AG04449 (cell line): ENCODE measurements around the gene TC2N.

Experiments used
- CTCF ChIA-PET: fragments of 350-600 bp; formaldehyde crosslinking; extraction: SDS; loops from one replicate; lab custom pipeline; 2021; ENCODE audit warnings: antibody characterized with exemption; lab: Yijun Ruan, JAX
- POLR2A ChIA-PET: fragments of 400-600, 350-600 bp; formaldehyde crosslinking; extraction: SDS; loops from one replicate; lab custom pipeline; 2020; ENCODE audit warnings: antibody characterized with exemption, inconsistent platforms; lab: Yijun Ruan, JAX
- DNase-seq: peaks from one replicate; pipeline ENCODE4 v3.0.0-alpha.2; 2010; ENCODE audit warnings: low read depth, low spot score
- H3K4me3 ChIP-seq: 2 replicates; pipeline ENCODE4 v1.5.1; 2011; ENCODE audit warnings: low read depth, mild to moderate bottlenecking, control low read depth, low read length
- TF ChIP-seq, protein P1 (sequence below): IDR thresholded peaks from one replicate; pipeline ENCODE4 v1.5.1; 2011; ENCODE audit warnings: mild to moderate bottlenecking, moderate library complexity, low read length, control low read depth, inconsistent platforms; ENCODE audit not compliant: insufficient read depth; ENCODE audit errors: missing control alignments

The TC2N gene

GRCh38 chr14:91891721-91892220 is 24.4 kb upstream of the TC2N start:
- POLR2A ChIA-PET = no interaction called here
- TF ChIP-seq, protein P1, sequence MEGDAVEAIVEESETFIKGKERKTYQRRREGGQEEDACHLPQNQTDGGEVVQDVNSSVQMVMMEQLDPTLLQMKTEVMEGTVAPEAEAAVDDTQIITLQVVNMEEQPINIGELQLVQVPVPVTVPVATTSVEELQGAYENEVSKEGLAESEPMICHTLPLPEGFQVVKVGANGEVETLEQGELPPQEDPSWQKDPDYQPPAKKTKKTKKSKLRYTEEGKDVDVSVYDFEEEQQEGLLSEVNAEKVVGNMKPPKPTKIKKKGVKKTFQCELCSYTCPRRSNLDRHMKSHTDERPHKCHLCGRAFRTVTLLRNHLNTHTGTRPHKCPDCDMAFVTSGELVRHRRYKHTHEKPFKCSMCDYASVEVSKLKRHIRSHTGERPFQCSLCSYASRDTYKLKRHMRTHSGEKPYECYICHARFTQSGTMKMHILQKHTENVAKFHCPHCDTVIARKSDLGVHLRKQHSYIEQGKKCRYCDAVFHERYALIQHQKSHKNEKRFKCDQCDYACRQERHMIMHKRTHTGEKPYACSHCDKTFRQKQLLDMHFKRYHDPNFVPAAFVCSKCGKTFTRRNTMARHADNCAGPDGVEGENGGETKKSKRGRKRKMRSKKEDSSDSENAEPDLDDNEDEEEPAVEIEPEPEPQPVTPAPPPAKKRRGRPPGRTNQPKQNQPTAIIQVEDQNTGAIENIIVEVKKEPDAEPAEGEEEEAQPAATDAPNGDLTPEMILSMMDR = no peak
- DNase-seq = no peak
- H3K4me3 ChIP-seq = no peak overlapping the region
- CTCF ChIA-PET = interaction anchor here (1.6 kb wide), 1 partner anchor 19 kb away, joined by 4 read pairs; no protein-coding TSS in a partner anchor

DNA sequence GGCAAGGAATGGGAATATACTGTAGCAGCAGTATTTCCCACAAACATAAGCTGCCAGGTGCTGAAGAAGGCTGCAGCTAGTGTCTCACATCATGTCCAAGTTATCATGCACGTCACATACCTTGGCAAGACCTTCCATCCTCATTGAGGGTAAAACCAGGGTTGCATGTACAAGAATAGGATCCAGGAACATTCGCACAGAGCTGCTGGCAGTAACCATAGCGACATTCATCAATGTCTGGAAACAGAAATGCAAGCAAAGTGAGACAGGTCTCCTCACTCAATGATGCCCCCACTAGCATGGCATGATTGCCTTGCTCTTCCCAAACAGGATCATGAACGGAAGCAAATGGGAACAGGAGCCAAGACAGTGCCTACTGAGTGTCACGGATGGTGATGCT is 23.8 kb upstream of the TC2N start:
- ChIA-PET CTCF (no interaction called here), POLR2A (no interaction called here)
- TF ChIP-seq, protein P1 = no peak
- no peak for DNase-seq
- H3K4me3 ChIP-seq = no peak overlapping the region

- CTCF ChIA-PET = no interaction called here
- TF ChIP-seq, protein P1 = no peak
- no peak for DNase-seq
Measured at GRCh38 chr14:91890291-91890749, 23.0 kb upstream of the TC2N start.

DNA sequence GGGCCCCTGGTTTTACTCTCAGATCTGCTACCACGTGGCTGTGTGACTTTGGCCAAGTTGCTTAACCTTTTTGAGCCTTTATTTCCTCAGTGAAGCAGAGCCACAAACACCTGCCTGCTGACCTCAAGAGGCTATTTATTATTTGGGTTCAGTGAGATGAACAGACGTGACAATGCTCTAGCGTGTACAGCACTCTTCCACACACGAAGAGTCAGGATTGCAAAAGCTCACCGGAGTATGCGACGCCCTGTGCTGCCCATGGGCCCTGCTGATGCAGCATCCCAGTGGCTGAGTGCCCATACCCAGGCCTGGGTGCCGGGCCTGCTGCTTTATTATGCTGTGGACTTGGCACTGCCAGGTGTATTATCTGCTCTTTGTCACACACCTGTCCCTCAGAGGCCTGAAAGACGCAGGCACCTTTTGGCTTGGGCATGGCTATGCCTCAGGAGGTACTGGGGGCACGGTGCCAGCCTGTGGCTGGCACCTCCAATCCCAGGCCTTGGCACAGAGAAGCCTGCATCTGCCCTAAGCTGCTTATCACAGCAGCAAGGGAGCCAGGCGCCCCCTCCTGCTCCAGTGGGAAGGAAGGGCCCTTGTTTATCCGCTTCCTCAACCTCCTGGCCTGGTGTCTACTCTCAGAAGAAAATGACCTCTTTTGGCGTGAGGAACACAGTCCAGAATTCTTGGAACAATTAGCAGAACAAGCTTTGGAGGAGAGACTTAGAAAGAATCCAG is 22.3 kb upstream of the TC2N start:
- no peak for DNase-seq
- CTCF ChIA-PET = no interaction called here
- H3K4me3 ChIP-seq = no peak overlapping the region
- TF ChIP-seq, protein P1 = no peak
- POLR2A ChIA-PET = no interaction called here

More at GRCh38 chr14:91890291-91890749, 23.0 kb upstream of the TC2N start:
- H3K4me3 ChIP-seq = no peak overlapping the region
- POLR2A ChIA-PET = no interaction called here

GRCh38 chr14:91888641-91889476 is 21.5 kb upstream of the TC2N start:
- DNase-seq = no peak
- CTCF ChIA-PET = no interaction called here
- TF ChIP-seq, protein P1 = no peak
- no peak overlapping the region for H3K4me3 ChIP-seq
- POLR2A ChIA-PET = no interaction called here

DNA sequence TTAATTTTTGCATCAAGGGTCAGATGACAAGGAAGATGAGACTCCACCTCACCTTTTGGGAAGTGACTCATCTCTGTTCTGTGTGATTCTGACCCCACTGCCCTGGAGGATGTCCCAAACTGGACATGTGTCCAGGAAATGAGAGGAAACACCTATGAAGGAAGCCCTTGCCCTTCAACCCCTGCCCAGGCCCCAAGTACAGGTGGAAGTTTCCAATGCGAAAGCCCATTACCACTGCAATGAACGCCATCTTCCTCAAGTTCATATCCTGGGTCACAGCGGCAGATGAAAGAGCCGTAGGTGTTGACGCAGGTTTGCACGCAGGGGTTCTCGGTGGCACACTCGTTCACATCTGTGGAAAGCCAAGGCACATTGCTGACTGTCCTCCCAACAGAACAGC is 19.6 kb upstream of the TC2N start:
- POLR2A ChIA-PET = no interaction called here

More for the DNA sequence above, 19.6 kb upstream of the TC2N start:
- H3K4me3 ChIP-seq = no peak overlapping the region
- DNase-seq = no peak
- TF ChIP-seq, protein P1 = no peak
- CTCF ChIA-PET = no interaction called here
